SK-N-SH treated with all-trans-retinoic acid at 6 μM for 48 hours (cell line): ENCODE results near the gene NUTF2.

Source experiments
- ATAC-seq: fragments of 200-7000 bp; cut with Tn5 transposase; 3 replicates; pipeline ENCODE4 v1.9.1; 2020; ENCODE audit warnings: mild to moderate bottlenecking, moderate library complexity
- ARNTL ChIP-seq: fragments of 450-650 bp; formaldehyde crosslinking; IDR thresholded peaks from 2 replicates; pipeline ENCODE4 v1.5.0; 2020; ENCODE audit warnings: low read depth, mild to moderate bottlenecking, moderate library complexity, borderline replicate concordance
- CSDC2 ChIP-seq: fragments of 250-450 bp; sonication (Bioruptor Pico); IDR thresholded peaks from 2 replicates; pipeline ENCODE4 v1.5.0; 2020; ENCODE audit warnings: mild to moderate bottlenecking, moderate library complexity
- CSRNP3 ChIP-seq: fragments of 250-450 bp; sonication (Bioruptor Pico); IDR thresholded peaks from 2 replicates; pipeline ENCODE4 v1.5.1; 2021; ENCODE audit warnings: mild to moderate bottlenecking, moderate library complexity
- ESRRG ChIP-seq: fragments of 250-450 bp; sonication (Bioruptor Pico); IDR thresholded peaks from 2 replicates; pipeline ENCODE4 v1.6.1; 2021; ENCODE audit warnings: mild to moderate bottlenecking
- GLIS3 ChIP-seq: fragments of 250-450 bp; sonication (Bioruptor Pico); IDR thresholded peaks from 2 replicates; pipeline ENCODE4 v1.5.0; 2020; ENCODE audit warnings: mild to moderate bottlenecking, moderate library complexity
- ISL1 ChIP-seq: fragments of 250-450 bp; sonication (Bioruptor Pico); IDR thresholded peaks from 2 replicates; pipeline ENCODE4 v2.1.2; 2022; ENCODE audit warnings: mild to moderate bottlenecking, moderate library complexity
- OSR1 ChIP-seq: fragments of 250-450 bp; sonication (Bioruptor Pico); IDR thresholded peaks from 2 replicates; pipeline ENCODE4 v1.8.0; 2022; ENCODE audit warnings: moderate library complexity, mild to moderate bottlenecking, inconsistent platforms
- PATZ1 ChIP-seq: fragments of 250-450 bp; sonication (Bioruptor Pico); IDR thresholded peaks from 2 replicates; pipeline ENCODE4 v1.8.0; 2020; ENCODE audit warnings: mild to moderate bottlenecking, moderate library complexity, borderline replicate concordance
- POU6F1 ChIP-seq: fragments of 250-450 bp; sonication (Bioruptor Pico); IDR thresholded peaks from 2 replicates; pipeline ENCODE4 v1.8.0; 2021; ENCODE audit warnings: low read depth, mild to moderate bottlenecking, moderate library complexity, borderline replicate concordance
- PPARA ChIP-seq: fragments of 250-450 bp; sonication (Bioruptor Pico); IDR thresholded peaks from 2 replicates; pipeline ENCODE4 v1.5.0; 2020; ENCODE audit warnings: mild to moderate bottlenecking, borderline replicate concordance
- TCF4 ChIP-seq: fragments of 250-450 bp; sonication (Bioruptor Pico); IDR thresholded peaks from 2 replicates; pipeline ENCODE4 v1.8.0; 2021; ENCODE audit warnings: mild to moderate bottlenecking, moderate library complexity, borderline replicate concordance
- TOX ChIP-seq: fragments of 250-450 bp; sonication (Bioruptor Pico); IDR thresholded peaks from 2 replicates; pipeline ENCODE4 v1.8.0; 2021; ENCODE audit warnings: mild to moderate bottlenecking, moderate library complexity, borderline replicate concordance
- ZC3H10 ChIP-seq: fragments of 250-450 bp; sonication (Bioruptor Pico); IDR thresholded peaks from 2 replicates; pipeline ENCODE4 v1.5.1; 2021; ENCODE audit warnings: mild to moderate bottlenecking, moderate library complexity
- ZFP3 ChIP-seq: fragments of 250-450 bp; sonication (Bioruptor Pico); IDR thresholded peaks from 2 replicates; pipeline ENCODE4 v1.5.0; 2020; ENCODE audit warnings: mild to moderate bottlenecking, moderate library complexity
- ZFP30 ChIP-seq: fragments of 450-650 bp; formaldehyde crosslinking; IDR thresholded peaks from 2 replicates; pipeline ENCODE4 v1.5.0; 2022; ENCODE audit warnings: mild to moderate bottlenecking, moderate library complexity
- ZNF565 ChIP-seq: fragments of 450-650 bp; formaldehyde crosslinking; conservative IDR thresholded peaks from 2 replicates; pipeline ENCODE4 v1.5.0; 2020; ENCODE audit warnings: low read depth, mild to moderate bottlenecking, moderate library complexity
- ZNF70 ChIP-seq: fragments of 450-650 bp; formaldehyde crosslinking; IDR thresholded peaks from 2 replicates; pipeline ENCODE4 v1.5.0; 2020; ENCODE audit warnings: mild to moderate bottlenecking, moderate library complexity
- ZNF8 ChIP-seq: fragments of 450-650 bp; formaldehyde crosslinking; IDR thresholded peaks from 2 replicates; pipeline ENCODE4 v1.5.0; 2020; ENCODE audit warnings: mild to moderate bottlenecking, moderate library complexity

NUTF2 gene

GRCh38 chr16:67872631-67873434, 26.1 kb downstream of the NUTF2 start, which contains the start of gene EDC4 (continued):
- no peak for TF ChIP-seq ARNTL (CRISPR knock-in tag)
- no peak for TF ChIP-seq ZNF70
- no peak for TF ChIP-seq CSDC2 (CRISPR knock-in tag)
- peak; percentile 65 for TF ChIP-seq TOX (CRISPR knock-in tag)

- peak; percentile 42 for ATAC-seq
- TF ChIP-seq PATZ1 (CRISPR knock-in tag) = no peak
Observed at GRCh38 chr16:67873435-67874370, 27.0 kb downstream of the NUTF2 start.

- no peak for ATAC-seq
- TF ChIP-seq CSRNP3 (CRISPR knock-in tag) (no peak), OSR1 (CRISPR knock-in tag) (no peak), PATZ1 (CRISPR knock-in tag) (no peak), ZFP30 (CRISPR knock-in tag) (no peak), ZFP3 (no peak), ZNF565 (CRISPR knock-in tag) (no peak), ISL1 (CRISPR knock-in tag) (no peak)
Observed at GRCh38 chr16:67874372-67874771, 27.6 kb downstream of the NUTF2 start.

GRCh38 chr16:67877064-67877463, 30.3 kb downstream of the NUTF2 start:
- TF ChIP-seq GLIS3 (CRISPR knock-in tag) (no peak), CSRNP3 (CRISPR knock-in tag) (no peak)
- TF ChIP-seq, all 23 proteins: peak for 0
- ATAC-seq = no peak

- ATAC-seq = no peak
- TF ChIP-seq PPARA (CRISPR knock-in tag) (no peak), ZC3H10 (CRISPR knock-in tag) (no peak), TCF4 (CRISPR knock-in tag) (no peak), POU6F1 (no peak), ZNF565 (CRISPR knock-in tag) (no peak), CSDC2 (CRISPR knock-in tag) (no peak), ZNF8 (no peak), ESRRG (no peak), CSRNP3 (CRISPR knock-in tag) (no peak), PATZ1 (CRISPR knock-in tag) (no peak)
Observed at GRCh38 chr16:67878232-67878631, 31.5 kb downstream of the NUTF2 start.
